GM23338 (cell line): Measurements from ENCODE around the gene NDUFAF8. TPM values are rescaled to one million over a fixed set of nuclear protein-coding genes. Genes with fewer than 3 reads are reported as not detected.

Experiments
- ATAC-seq: fragments of 200-7000 bp; cut with Tn5 transposase; 3 replicates; pipeline ENCODE4 v1.9.1; 2020
- DNase-seq: peaks from one replicate; pipeline ENCODE4 v3.0.0-alpha.2; 2015; ENCODE audit warnings: low spot score
- H2AFZ ChIP-seq: fragments of 200-600 bp; sonication (generic); 2 replicates; pipeline ENCODE4 v1.8.0; 2016; ENCODE audit warnings: antibody characterized with exemption, mild to moderate bottlenecking, moderate library complexity
- H3F3A ChIP-seq: fragments of 200-600 bp; sonication (generic); replicated peaks from 2 replicates; pipeline ENCODE4 v1.8.0; 2017; ENCODE audit warnings: antibody characterized with exemption, mixed run types, low read depth
- H3K27ac ChIP-seq: fragments of 200-600 bp; sonication (generic); 2 replicates; pipeline ENCODE4 v1.6.1; 2016; ENCODE audit warnings: low read depth
- H3K27me3 ChIP-seq: fragments of 200-600 bp; sonication (generic); 2 replicates; pipeline ENCODE4 v1.8.0; 2016; ENCODE audit warnings: mild to moderate bottlenecking, mixed run types, moderate library complexity; ENCODE audit not compliant: insufficient read depth
- H3K36me3 ChIP-seq: fragments of 200-600 bp; sonication (generic); 2 replicates; pipeline ENCODE4 v1.8.0; 2016; ENCODE audit warnings: mild to moderate bottlenecking; ENCODE audit not compliant: insufficient read depth
- H3K4me1 ChIP-seq: fragments of 200-600 bp; sonication (generic); 2 replicates; pipeline ENCODE4 v1.8.0; 2016; ENCODE audit warnings: mild to moderate bottlenecking, moderate library complexity; ENCODE audit not compliant: insufficient read depth
- H3K4me2 ChIP-seq: fragments of 200-600 bp; sonication (generic); 2 replicates; pipeline ENCODE4 v1.7.1; 2017; ENCODE audit warnings: mixed run types
- H3K4me3 ChIP-seq: fragments of 200-600 bp; sonication (generic); 2 replicates; pipeline ENCODE4 v1.6.1; 2016; ENCODE audit warnings: mixed run types
- H3K79me2 ChIP-seq: fragments of 200-600 bp; sonication (generic); replicated peaks from 2 replicates; pipeline ENCODE4 v1.8.0; 2017; ENCODE audit warnings: mild to moderate bottlenecking; ENCODE audit not compliant: insufficient read depth
- H3K9me2 ChIP-seq: fragments of 200-600 bp; sonication (generic); 2 replicates; pipeline ENCODE4 v1.8.0; 2017; ENCODE audit not compliant: insufficient read depth
- H4K20me1 ChIP-seq: fragments of 200-600 bp; sonication (generic); replicated peaks from 2 replicates; pipeline ENCODE4 v1.8.0; 2017; ENCODE audit warnings: mild to moderate bottlenecking; ENCODE audit not compliant: insufficient read depth
- H3K27ac Mint-ChIP-seq: 2 replicates; pipeline ENCODE4 v1.8.0; 2020; ENCODE audit warnings: inconsistent platforms, mild to moderate bottlenecking, moderate library complexity, mixed read lengths
- H3K27me3 Mint-ChIP-seq: 3 replicates; pipeline ENCODE4 v1.8.0; 2022; ENCODE audit warnings: low read depth, mild to moderate bottlenecking, moderate library complexity, mixed read lengths, inconsistent platforms; ENCODE audit not compliant: insufficient read depth, poor library complexity
- H3K36me3 Mint-ChIP-seq: 3 replicates; pipeline ENCODE4 v1.8.0; 2021; ENCODE audit warnings: low read depth, mild to moderate bottlenecking, inconsistent platforms, moderate library complexity, mixed read lengths
- H3K4me1 Mint-ChIP-seq: 3 replicates; pipeline ENCODE4 v1.8.0; 2020; ENCODE audit warnings: mild to moderate bottlenecking, inconsistent platforms, mixed read lengths
- H3K4me3 Mint-ChIP-seq: 3 replicates; pipeline ENCODE4 v1.8.0; 2021; ENCODE audit warnings: moderate library complexity, mild to moderate bottlenecking, inconsistent platforms, mixed read lengths
- H3K9me3 Mint-ChIP-seq: 3 replicates; pipeline ENCODE4 v1.8.0; 2020; ENCODE audit warnings: moderate library complexity, mild to moderate bottlenecking, inconsistent platforms, mixed read lengths
- ETS1 ChIP-seq: IDR thresholded peaks from 2 replicates; pipeline ENCODE4 v1.6.1; 2016; ENCODE audit warnings: antibody characterized with exemption
- JUNB ChIP-seq: IDR thresholded peaks from one replicate; pipeline ENCODE4 v1.6.1; 2016; ENCODE audit warnings: antibody characterized with exemption; ENCODE audit not compliant: unreplicated experiment
- STAT1 ChIP-seq: IDR thresholded peaks from one replicate; pipeline ENCODE4 v1.6.1; 2016; ENCODE audit warnings: antibody characterized with exemption; ENCODE audit not compliant: unreplicated experiment
- ZNF114 ChIP-seq: fragments of 250-450 bp; sonication (Bioruptor Pico); IDR thresholded peaks from 2 replicates; pipeline ENCODE4 v1.5.0; 2020; ENCODE audit warnings: mild to moderate bottlenecking, moderate library complexity
- ZNF331 ChIP-seq: fragments of 250-450 bp; sonication (Bioruptor Pico); IDR thresholded peaks from 2 replicates; pipeline ENCODE4 v1.5.0; 2020; ENCODE audit warnings: low read depth, mild to moderate bottlenecking, moderate library complexity
- ZNF462 ChIP-seq: fragments of 250-450 bp; sonication (Bioruptor Pico); IDR thresholded peaks from 2 replicates; pipeline ENCODE4 v1.5.0; 2020; ENCODE audit warnings: mild to moderate bottlenecking, moderate library complexity
- polyA plus RNA-seq: library from polyadenylated mRNA; unstranded; fragments of >200 nt; fragmentation: Nextera tagmentation; extraction: Ambion mirVana; gene quantifications from 2 replicates; pipeline ENCODE4 v1.2.1, GENCODE V29; 2016
- total RNA-seq: library from RNA; depleted of rRNA; stranded (reverse); fragments of >200 nt; shearing (Covaris generic); gene quantifications from 2 replicates; pipeline ENCODE4 v1.2.3, GENCODE V29; 2014

Gene NDUFAF8
- total and polyA plus RNA-seq, 2 experiments from 2014 or later: 21.5 to 156 TPM

GRCh38 chr17:81277421-81277820, 38.3 kb downstream of the NDUFAF8 start (continued):
- TF ChIP-seq ZNF462 (CRISPR knock-in tag): no peak

GRCh38 chr17:81277946-81278693, 39.0 kb downstream of the NDUFAF8 start:
- Histone ChIP-seq H3K9me2 (no peaks in the 10 kb centered on the region), H3K36me3 (no peaks in the 10 kb centered on the region), H3K4me1 (no peaks in the 10 kb centered on the region), H4K20me1 (no peaks in the 10 kb centered on the region; the same call in none of the 2 replicates), H3K27me3 (no peaks in the 10 kb centered on the region), H3K4me2 (no peak overlapping the region), H3K4me3 (no peak overlapping the region), H2AFZ (no peak overlapping the region), H3K27ac (no peak overlapping the region), H3K79me2 (no peaks in the 10 kb centered on the region), H3F3A (no peaks in the 10 kb centered on the region)
- Mint-ChIP-seq H3K36me3 (peaks cover 12% of the 10 kb centered on the region), H3K4me1 (no peaks in the 10 kb centered on the region), H3K27ac (no peak overlapping the region), H3K27me3 (peaks cover 2% of the 10 kb centered on the region), H3K4me3 (no peak overlapping the region), H3K9me3 (no peaks in the 10 kb centered on the region)
- ATAC-seq (no peak), DNase-seq (no peak)
- no peak for TF ChIP-seq ZNF462 (CRISPR knock-in tag)
- no peak for TF ChIP-seq ETS1
- TF ChIP-seq JUNB: no peak
- TF ChIP-seq ZNF331: no peak
- TF ChIP-seq ZNF114 (CRISPR knock-in tag): no peak
- TF ChIP-seq STAT1: no peak
